ENCODE measurements around the gene ITPR1. TPM values are rescaled to one million over a fixed set of nuclear protein-coding genes. Genes with fewer than 3 reads are reported as not detected.

ITPR1 gene
- total and polyA plus RNA-seq, 2 experiments from 2014 or later: 6.8 to 21.0 TPM

DNA sequence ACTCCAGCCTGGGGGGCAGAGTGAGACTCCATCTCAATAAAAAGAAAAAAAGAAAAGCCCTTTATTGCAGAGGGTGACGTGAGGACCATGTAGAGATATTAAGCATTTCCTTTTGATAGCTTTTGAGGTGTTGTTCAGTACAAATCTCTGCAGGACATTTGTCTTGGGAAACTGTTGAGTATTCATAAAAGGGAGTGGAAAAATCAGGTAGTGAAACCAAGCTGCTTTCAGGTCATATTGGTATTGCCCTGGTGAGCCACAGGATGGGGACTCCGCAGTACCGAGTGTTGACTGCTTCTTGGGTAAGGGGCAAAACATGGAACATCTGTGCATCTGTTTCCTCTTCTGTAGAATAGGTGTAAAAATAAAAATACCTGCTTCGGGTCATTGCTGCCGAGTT is 9.9 kb downstream of the ITPR1 start:
- no peaks in the 10 kb centered on the region for H3K79me2 ChIP-seq (replicated peaks; ENCODE audit: insufficient read depth)
- H3K27me3 Mint-ChIP-seq (ENCODE audit: insufficient read depth, low read depth, poor library complexity): peaks cover 7% of the 10 kb centered on the region
- no peak for DNase-seq (ENCODE audit: low spot score)
- no peaks in the 10 kb centered on the region for H3K9me3 Mint-ChIP-seq
- H3K27ac ChIP-seq (ENCODE audit: low read depth): no peak overlapping the region
- no peaks in the 10 kb centered on the region for H3K36me3 Mint-ChIP-seq (ENCODE audit: low read depth)
- no peaks in the 10 kb centered on the region for H3K27me3 ChIP-seq (ENCODE audit: insufficient read depth)
- H3K4me1 Mint-ChIP-seq: peaks cover 13% of the 10 kb centered on the region
- H4K20me1 ChIP-seq (replicated peaks; ENCODE audit: insufficient read depth): no peaks in the 10 kb centered on the region; the same call in 1 of the 2 replicates
- no peaks in the 10 kb centered on the region for H3F3A ChIP-seq (replicated peaks; ENCODE audit: low read depth)
- H3K4me2 ChIP-seq: no peak overlapping the region
- no peak overlapping the region for H3K4me3 Mint-ChIP-seq
- TF ChIP-seq EZH2phosphoT487 (IDR thresholded peaks at IDR 0.05; ENCODE audit: unreplicated experiment) (no peak), POLR2AphosphoS5 (IDR thresholded peaks at IDR 0.05; ENCODE audit: low read depth) (no peak), ZNF331 (CRISPR knock-in tag; IDR thresholded peaks at IDR 0.05; ENCODE audit: low read depth) (no peak), CREB1 (CRISPR knock-in tag; IDR thresholded peaks at IDR 0.05; ENCODE audit: low read depth) (no peak), JUNB (IDR thresholded peaks at IDR 0.05; ENCODE audit: unreplicated experiment) (no peak), NANOG (IDR thresholded peaks at IDR 0.05; ENCODE audit: borderline replicate concordance) (no peak), EZH2 (IDR thresholded peaks at IDR 0.05; ENCODE audit: low read depth, unreplicated experiment) (no peak), STAT1 (IDR thresholded peaks at IDR 0.05; ENCODE audit: unreplicated experiment) (no peak), ZNF114 (CRISPR knock-in tag; IDR thresholded peaks at IDR 0.05) (no peak)
- TF ChIP-seq, protein P1, sequence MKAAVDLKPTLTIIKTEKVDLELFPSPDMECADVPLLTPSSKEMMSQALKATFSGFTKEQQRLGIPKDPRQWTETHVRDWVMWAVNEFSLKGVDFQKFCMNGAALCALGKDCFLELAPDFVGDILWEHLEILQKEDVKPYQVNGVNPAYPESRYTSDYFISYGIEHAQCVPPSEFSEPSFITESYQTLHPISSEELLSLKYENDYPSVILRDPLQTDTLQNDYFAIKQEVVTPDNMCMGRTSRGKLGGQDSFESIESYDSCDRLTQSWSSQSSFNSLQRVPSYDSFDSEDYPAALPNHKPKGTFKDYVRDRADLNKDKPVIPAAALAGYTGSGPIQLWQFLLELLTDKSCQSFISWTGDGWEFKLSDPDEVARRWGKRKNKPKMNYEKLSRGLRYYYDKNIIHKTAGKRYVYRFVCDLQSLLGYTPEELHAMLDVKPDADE (IDR thresholded peaks at IDR 0.05): no peak
- TF ChIP-seq, protein P2, sequence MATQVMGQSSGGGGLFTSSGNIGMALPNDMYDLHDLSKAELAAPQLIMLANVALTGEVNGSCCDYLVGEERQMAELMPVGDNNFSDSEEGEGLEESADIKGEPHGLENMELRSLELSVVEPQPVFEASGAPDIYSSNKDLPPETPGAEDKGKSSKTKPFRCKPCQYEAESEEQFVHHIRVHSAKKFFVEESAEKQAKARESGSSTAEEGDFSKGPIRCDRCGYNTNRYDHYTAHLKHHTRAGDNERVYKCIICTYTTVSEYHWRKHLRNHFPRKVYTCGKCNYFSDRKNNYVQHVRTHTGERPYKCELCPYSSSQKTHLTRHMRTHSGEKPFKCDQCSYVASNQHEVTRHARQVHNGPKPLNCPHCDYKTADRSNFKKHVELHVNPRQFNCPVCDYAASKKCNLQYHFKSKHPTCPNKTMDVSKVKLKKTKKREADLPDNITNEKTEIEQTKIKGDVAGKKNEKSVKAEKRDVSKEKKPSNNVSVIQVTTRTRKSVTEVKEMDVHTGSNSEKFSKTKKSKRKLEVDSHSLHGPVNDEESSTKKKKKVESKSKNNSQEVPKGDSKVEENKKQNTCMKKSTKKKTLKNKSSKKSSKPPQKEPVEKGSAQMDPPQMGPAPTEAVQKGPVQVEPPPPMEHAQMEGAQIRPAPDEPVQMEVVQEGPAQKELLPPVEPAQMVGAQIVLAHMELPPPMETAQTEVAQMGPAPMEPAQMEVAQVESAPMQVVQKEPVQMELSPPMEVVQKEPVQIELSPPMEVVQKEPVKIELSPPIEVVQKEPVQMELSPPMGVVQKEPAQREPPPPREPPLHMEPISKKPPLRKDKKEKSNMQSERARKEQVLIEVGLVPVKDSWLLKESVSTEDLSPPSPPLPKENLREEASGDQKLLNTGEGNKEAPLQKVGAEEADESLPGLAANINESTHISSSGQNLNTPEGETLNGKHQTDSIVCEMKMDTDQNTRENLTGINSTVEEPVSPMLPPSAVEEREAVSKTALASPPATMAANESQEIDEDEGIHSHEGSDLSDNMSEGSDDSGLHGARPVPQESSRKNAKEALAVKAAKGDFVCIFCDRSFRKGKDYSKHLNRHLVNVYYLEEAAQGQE (IDR thresholded peaks at IDR 0.05; ENCODE audit: unreplicated experiment): no peak
- TF ChIP-seq, protein P3, sequence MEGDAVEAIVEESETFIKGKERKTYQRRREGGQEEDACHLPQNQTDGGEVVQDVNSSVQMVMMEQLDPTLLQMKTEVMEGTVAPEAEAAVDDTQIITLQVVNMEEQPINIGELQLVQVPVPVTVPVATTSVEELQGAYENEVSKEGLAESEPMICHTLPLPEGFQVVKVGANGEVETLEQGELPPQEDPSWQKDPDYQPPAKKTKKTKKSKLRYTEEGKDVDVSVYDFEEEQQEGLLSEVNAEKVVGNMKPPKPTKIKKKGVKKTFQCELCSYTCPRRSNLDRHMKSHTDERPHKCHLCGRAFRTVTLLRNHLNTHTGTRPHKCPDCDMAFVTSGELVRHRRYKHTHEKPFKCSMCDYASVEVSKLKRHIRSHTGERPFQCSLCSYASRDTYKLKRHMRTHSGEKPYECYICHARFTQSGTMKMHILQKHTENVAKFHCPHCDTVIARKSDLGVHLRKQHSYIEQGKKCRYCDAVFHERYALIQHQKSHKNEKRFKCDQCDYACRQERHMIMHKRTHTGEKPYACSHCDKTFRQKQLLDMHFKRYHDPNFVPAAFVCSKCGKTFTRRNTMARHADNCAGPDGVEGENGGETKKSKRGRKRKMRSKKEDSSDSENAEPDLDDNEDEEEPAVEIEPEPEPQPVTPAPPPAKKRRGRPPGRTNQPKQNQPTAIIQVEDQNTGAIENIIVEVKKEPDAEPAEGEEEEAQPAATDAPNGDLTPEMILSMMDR (conservative IDR thresholded peaks at IDR 0.05; ENCODE audit: low read depth in 2 of 2): no peak
- TF ChIP-seq, protein P4, sequence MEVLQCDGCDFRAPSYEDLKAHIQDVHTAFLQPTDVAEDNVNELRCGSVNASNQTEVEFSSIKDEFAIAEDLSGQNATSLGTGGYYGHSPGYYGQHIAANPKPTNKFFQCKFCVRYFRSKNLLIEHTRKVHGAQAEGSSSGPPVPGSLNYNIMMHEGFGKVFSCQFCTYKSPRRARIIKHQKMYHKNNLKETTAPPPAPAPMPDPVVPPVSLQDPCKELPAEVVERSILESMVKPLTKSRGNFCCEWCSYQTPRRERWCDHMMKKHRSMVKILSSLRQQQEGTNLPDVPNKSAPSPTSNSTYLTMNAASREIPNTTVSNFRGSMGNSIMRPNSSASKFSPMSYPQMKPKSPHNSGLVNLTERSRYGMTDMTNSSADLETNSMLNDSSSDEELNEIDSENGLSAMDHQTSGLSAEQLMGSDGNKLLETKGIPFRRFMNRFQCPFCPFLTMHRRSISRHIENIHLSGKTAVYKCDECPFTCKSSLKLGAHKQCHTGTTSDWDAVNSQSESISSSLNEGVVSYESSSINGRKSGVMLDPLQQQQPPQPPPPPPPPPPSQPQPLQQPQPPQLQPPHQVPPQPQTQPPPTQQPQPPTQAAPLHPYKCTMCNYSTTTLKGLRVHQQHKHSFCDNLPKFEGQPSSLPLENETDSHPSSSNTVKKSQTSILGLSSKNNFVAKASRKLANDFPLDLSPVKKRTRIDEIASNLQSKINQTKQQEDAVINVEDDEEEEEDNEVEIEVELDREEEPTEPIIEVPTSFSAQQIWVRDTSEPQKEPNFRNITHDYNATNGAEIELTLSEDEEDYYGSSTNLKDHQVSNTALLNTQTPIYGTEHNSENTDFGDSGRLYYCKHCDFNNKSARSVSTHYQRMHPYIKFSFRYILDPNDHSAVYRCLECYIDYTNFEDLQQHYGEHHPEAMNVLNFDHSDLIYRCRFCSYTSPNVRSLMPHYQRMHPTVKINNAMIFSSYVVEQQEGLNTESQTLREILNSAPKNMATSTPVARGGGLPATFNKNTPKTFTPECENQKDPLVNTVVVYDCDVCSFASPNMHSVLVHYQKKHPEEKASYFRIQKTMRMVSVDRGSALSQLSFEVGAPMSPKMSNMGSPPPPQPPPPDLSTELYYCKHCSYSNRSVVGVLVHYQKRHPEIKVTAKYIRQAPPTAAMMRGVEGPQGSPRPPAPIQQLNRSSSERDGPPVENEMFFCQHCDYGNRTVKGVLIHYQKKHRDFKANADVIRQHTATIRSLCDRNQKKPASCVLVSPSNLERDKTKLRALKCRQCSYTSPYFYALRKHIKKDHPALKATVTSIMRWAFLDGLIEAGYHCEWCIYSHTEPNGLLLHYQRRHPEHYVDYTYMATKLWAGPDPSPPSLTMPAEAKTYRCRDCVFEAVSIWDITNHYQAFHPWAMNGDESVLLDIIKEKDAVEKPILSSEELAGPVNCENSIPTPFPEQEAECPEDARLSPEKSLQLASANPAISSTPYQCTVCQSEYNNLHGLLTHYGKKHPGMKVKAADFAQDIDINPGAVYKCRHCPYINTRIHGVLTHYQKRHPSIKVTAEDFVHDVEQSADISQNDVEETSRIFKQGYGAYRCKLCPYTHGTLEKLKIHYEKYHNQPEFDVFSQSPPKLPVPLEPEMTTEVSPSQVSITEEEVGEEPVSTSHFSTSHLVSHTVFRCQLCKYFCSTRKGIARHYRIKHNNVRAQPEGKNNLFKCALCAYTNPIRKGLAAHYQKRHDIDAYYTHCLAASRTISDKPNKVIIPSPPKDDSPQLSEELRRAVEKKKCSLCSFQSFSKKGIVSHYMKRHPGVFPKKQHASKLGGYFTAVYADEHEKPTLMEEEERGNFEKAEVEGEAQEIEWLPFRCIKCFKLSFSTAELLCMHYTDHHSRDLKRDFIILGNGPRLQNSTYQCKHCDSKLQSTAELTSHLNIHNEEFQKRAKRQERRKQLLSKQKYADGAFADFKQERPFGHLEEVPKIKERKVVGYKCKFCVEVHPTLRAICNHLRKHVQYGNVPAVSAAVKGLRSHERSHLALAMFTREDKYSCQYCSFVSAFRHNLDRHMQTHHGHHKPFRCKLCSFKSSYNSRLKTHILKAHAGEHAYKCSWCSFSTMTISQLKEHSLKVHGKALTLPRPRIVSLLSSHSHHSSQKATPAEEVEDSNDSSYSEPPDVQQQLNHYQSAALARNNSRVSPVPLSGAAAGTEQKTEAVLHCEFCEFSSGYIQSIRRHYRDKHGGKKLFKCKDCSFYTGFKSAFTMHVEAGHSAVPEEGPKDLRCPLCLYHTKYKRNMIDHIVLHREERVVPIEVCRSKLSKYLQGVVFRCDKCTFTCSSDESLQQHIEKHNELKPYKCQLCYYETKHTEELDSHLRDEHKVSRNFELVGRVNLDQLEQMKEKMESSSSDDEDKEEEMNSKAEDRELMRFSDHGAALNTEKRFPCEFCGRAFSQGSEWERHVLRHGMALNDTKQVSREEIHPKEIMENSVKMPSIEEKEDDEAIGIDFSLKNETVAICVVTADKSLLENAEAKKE (CRISPR knock-in tag; IDR thresholded peaks at IDR 0.05): no peak
- ATAC-seq: no peak; the same call in 2 of the 3 replicates
- H2AFZ ChIP-seq: no peak overlapping the region
- no peak overlapping the region for H3K4me3 ChIP-seq
- H3K9me2 ChIP-seq (ENCODE audit: insufficient read depth): no peaks in the 10 kb centered on the region
- 0 out of 2 replicates have a peak, but pooled peaks cover 7% of the 10 kb centered on the region for H3K4me1 ChIP-seq (ENCODE audit: insufficient read depth)
- no peak overlapping the region for H3K27ac Mint-ChIP-seq
- no peaks in the 10 kb centered on the region for H3K36me3 ChIP-seq (ENCODE audit: insufficient read depth)

All from GM23338 (cell line).